NCI-H2081 treated with DMSO at 0.1 percent for 48 hours (cell line): ENCODE results near the gene ADCY10.
"Not testable (repeated sequence)": the region's sequence is repeated elsewhere in the genome, so short reads cannot be mapped to it uniquely, and the experiment has no call there.

Source experiments
- DNase-seq: peaks from one replicate; lab custom pipeline; 2025; lab: John Stamatoyannopoulos, UW

ADCY10 gene

GRCh38 chr1:167887187-167887586 is 26.7 kb downstream of the ADCY10 start:
- DNase-seq: not testable (repeated sequence)

- DNase-seq: no peak
Measured at GRCh38 chr1:167882376-167882775, 31.6 kb downstream of the ADCY10 start.

GRCh38 chr1:167881786-167882185 is 32.1 kb downstream of the ADCY10 start:
- DNase-seq: no peak

- no peak for DNase-seq
Measured at GRCh38 chr1:167881069-167881468, 32.9 kb downstream of the ADCY10 start.

GRCh38 chr1:167880580-167881021 is 33.3 kb downstream of the ADCY10 start:
- DNase-seq: no peak

GRCh38 chr1:167879508-167879907 is 34.4 kb downstream of the ADCY10 start:
- DNase-seq: no peak

GRCh38 chr1:167878372-167879160 is 35.4 kb downstream of the ADCY10 start:
- no peak for DNase-seq

GRCh38 chr1:167876597-167877175 is 37.2 kb downstream of the ADCY10 start:
- DNase-seq: no peak

- DNase-seq: no peak
Measured at GRCh38 chr1:167871331-167871730, 42.6 kb downstream of the ADCY10 start.

- DNase-seq: not testable (repeated sequence)
Measured at GRCh38 chr1:167869157-167870001, 44.6 kb downstream of the ADCY10 start.

- DNase-seq: not testable (repeated sequence)
Measured at GRCh38 chr1:167866739-167867414, 47.1 kb downstream of the ADCY10 start.

GRCh38 chr1:167866326-167866725 is 47.6 kb downstream of the ADCY10 start:
- DNase-seq: not testable (repeated sequence)

GRCh38 chr1:167865804-167866308 is 48.1 kb downstream of the ADCY10 start:
- not testable (repeated sequence) for DNase-seq

- not testable (repeated sequence) for DNase-seq
Measured at GRCh38 chr1:167865193-167865592, 48.7 kb downstream of the ADCY10 start.

- DNase-seq: no peak
Measured at GRCh38 chr1:167864392-167865032, 49.4 kb downstream of the ADCY10 start.

GRCh38 chr1:167863921-167864279 is 50.0 kb downstream of the ADCY10 start:
- DNase-seq: no peak

GRCh38 chr1:167863191-167863920 is 50.6 kb downstream of the ADCY10 start:
- not testable (repeated sequence) for DNase-seq

- DNase-seq: no peak
Measured at GRCh38 chr1:167862432-167863076, 51.4 kb downstream of the ADCY10 start.

- no peak for DNase-seq
Measured at GRCh38 chr1:167861664-167862381, 52.1 kb downstream of the ADCY10 start.
